ENCODE measurements around the gene ABI1.

The ABI1 gene

GRCh38 chr10:26730552-26730951 lies 130.2 kb downstream of the ABI1 start:
- Histone ChIP-seq H3K4me3 (replicated peaks; ENCODE audit: insufficient read depth, low read length) (no peak overlapping the region), H3K27me3 (ENCODE audit: insufficient read depth, poor library complexity, severe bottlenecking) (no peaks in the 10 kb centered on the region), H3K27ac (replicated peaks) (no peak overlapping the region)
- no peak for TF ChIP-seq GABPA (IDR thresholded peaks at IDR 0.05; ENCODE audit: low read depth)
- no peak for TF ChIP-seq CTCF (IDR thresholded peaks at IDR 0.05; ENCODE audit: insufficient read depth, low read length)
- TF ChIP-seq REST (IDR thresholded peaks at IDR 0.05; ENCODE audit: insufficient replicate concordance, low read depth) = no peak
- no peak for TF ChIP-seq SPI1 (IDR thresholded peaks at IDR 0.05; ENCODE audit: borderline replicate concordance, low read depth)
- no peak for TF ChIP-seq POLR2AphosphoS5 (IDR thresholded peaks at IDR 0.05; ENCODE audit: low read depth)
- DNase-seq (ENCODE audit: low read depth in 1 of 2, low spot score in 1 of 2) = no peak

GRCh38 chr10:26729395-26729794 lies 131.4 kb downstream of the ABI1 start:
- Histone ChIP-seq H3K4me3 (replicated peaks; ENCODE audit: insufficient read depth, low read length) (no peak overlapping the region), H3K27me3 (ENCODE audit: insufficient read depth, poor library complexity, severe bottlenecking) (no peaks in the 10 kb centered on the region), H3K27ac (replicated peaks) (no peak overlapping the region)
- no peak for DNase-seq (ENCODE audit: low read depth in 1 of 2, low spot score in 1 of 2)
- no peak for TF ChIP-seq REST (IDR thresholded peaks at IDR 0.05; ENCODE audit: insufficient replicate concordance, low read depth)
- TF ChIP-seq POLR2AphosphoS5 (IDR thresholded peaks at IDR 0.05; ENCODE audit: low read depth) = no peak
- TF ChIP-seq CTCF (IDR thresholded peaks at IDR 0.05; ENCODE audit: insufficient read depth, low read length) = no peak
- TF ChIP-seq GABPA (IDR thresholded peaks at IDR 0.05; ENCODE audit: low read depth) = no peak
- no peak for TF ChIP-seq SPI1 (IDR thresholded peaks at IDR 0.05; ENCODE audit: borderline replicate concordance, low read depth)

GRCh38 chr10:26728957-26729356 lies 131.8 kb downstream of the ABI1 start:
- no peak overlapping the region for H3K27ac ChIP-seq (replicated peaks)
- no peak for TF ChIP-seq POLR2AphosphoS5 (IDR thresholded peaks at IDR 0.05; ENCODE audit: low read depth)
- TF ChIP-seq CTCF (IDR thresholded peaks at IDR 0.05; ENCODE audit: insufficient read depth, low read length) = no peak
- TF ChIP-seq GABPA (IDR thresholded peaks at IDR 0.05; ENCODE audit: low read depth) = no peak
- no peak for TF ChIP-seq REST (IDR thresholded peaks at IDR 0.05; ENCODE audit: insufficient replicate concordance, low read depth)
- no peak for TF ChIP-seq SPI1 (IDR thresholded peaks at IDR 0.05; ENCODE audit: borderline replicate concordance, low read depth)
- H3K27me3 ChIP-seq (ENCODE audit: insufficient read depth, poor library complexity, severe bottlenecking) = no peaks in the 10 kb centered on the region
- no peak for DNase-seq (ENCODE audit: low read depth in 1 of 2, low spot score in 1 of 2)
- no peak overlapping the region for H3K4me3 ChIP-seq (replicated peaks; ENCODE audit: insufficient read depth, low read length)

All from HL-60 (cell line).